ENCODE measurements around the gene PIP5K1B.

The PIP5K1B gene

DNA sequence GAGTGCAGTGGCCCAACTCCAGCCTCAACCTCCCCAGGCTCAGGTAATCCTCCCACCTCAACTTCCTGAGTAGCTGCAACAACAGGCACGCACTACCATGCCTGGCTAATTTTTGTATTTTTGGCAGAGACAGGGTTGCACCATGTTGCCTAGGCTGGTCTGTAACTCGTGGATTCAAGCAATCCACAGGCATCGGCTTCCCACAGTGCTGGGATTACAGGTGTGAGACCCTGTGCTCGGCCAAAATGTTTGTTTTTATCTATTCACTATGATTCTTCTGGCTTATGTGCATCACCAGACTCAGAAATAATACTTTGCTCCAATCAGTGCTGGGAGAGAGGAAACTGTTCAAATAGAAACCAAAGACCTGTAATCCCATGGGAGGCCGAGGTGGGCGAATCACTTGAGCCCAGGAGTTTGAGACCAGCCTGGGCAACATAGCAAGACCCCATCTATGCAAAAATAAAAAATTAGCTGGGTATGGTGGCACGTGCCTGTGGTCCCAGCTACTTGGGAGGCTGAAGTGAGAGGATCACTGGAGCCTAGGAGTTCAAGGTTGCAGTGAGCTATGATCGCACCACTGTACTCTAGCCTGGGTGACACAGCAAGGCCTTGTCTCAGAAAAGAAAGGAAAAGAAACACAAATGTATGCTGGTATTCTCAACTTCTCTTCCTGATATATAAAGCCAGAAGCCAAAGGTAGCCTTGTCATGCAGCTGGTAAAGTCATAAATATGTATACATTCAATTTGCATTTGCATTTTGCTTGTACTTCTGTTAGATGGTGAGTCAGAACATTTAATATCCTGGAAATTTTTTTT, 4.5 kb downstream of the PIP5K1B start:
- no peak for DNase-seq

DNA sequence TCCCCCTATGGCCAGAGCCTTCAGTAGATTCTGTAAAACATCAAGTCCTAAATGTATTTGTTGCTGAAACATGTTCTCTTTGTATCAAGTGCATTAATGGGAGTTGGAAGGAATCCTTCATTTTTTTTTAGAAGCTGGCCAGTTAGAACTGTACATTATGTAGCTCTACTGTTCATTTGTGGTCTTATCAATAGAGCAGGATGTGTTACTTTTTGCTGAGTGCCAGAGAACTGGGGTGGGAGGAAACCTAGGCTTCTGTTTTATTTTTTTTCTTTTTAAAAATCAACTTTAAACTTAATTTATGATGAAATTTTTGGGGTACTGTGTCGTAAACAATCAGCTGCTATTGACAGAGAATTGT, 5.1 kb downstream of the PIP5K1B start:
- no peak for DNase-seq

DNA sequence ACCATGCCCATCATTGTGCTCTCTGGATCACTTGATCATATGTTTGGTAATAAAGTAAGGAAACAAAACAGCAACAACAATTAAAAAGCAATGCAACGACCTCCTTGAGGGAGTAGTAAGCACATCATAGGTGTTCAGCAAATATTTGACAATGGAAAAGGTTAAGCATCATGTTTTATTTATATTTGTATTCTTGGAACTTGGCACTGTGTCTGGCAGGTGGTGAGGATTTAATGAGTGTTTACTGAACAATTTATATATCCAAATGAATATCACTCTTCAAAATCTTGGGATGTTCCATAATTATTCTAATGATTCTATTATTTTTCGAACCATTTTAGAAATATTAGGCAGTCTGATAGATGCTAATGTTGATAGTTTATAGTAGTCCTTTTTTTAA, 6.2 kb downstream of the PIP5K1B start:
- DNase-seq: no peak

DNA sequence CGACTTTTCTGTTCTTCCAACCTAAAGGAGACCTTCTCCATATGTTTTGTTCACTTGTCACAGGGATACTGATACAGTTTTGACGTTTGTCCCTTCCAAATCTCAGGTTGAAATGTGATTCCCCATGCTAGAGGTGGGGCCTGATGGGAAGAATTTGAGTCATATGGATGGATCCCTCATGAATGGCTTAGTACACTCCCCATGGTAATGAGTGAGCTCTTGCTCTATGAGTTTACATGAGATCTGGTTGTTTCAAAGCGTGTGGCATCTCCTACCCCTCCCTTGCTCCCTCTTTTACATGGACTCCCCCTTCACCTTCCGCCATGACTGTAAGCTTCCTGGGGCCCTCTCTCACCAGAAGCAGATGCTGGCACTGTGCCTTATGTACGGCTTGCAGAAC, 6.9 kb downstream of the PIP5K1B start:
- DNase-seq: no peak

GRCh38 chr9:68714416-68715180, 9.6 kb downstream of the PIP5K1B start:
- DNase-seq: no peak

GRCh38 chr9:68715181-68715456, 10.1 kb downstream of the PIP5K1B start:
- DNase-seq: no peak

DNA sequence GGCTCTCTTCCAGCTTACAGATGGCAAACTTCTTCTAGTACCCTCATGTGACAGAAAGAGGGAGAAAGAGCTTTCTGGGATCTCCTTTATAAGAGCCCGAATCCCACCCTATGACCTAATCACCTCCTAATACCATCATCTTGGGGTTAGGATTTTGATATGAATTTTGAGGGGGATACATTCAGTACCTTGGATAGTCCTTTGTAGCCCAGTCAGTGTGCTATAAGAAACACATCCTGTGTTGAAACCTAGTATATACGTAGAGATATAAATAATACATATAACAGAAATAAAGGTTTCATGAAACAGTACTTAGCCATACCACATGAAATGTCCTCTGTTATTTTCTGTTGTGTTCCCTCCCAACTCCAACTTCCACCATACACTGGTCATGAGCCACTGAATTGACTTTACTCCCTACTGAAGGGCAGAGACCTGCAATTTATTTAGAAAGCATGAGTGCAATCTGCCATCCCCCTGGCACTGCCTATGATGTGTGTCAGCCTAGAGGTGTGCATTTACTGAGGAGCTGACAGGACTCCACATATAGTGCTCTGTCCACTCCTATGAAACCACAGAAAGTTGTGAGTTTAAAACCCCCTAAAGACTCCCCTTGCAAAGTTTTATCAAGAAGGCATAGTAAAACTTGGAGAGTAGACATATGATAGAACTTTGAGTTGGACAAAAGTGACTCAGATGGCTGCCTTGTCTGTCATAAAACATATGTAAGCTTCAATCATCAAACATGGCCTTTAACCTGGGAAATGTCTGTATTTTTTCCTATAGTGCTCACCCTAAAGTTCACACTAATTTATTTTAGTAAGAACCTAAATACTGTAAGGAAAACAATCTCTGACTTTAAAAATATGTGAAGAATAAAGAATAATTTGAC, 12.8 kb downstream of the PIP5K1B start:
- DNase-seq: no peak

GRCh38 chr9:68719847-68720246, 14.8 kb downstream of the PIP5K1B start:
- DNase-seq: no peak

- DNase-seq: no peak
Observed at GRCh38 chr9:68720656-68721313, 15.7 kb downstream of the PIP5K1B start.

GRCh38 chr9:68721666-68722330, 16.8 kb downstream of the PIP5K1B start:
- DNase-seq: no peak

DNA sequence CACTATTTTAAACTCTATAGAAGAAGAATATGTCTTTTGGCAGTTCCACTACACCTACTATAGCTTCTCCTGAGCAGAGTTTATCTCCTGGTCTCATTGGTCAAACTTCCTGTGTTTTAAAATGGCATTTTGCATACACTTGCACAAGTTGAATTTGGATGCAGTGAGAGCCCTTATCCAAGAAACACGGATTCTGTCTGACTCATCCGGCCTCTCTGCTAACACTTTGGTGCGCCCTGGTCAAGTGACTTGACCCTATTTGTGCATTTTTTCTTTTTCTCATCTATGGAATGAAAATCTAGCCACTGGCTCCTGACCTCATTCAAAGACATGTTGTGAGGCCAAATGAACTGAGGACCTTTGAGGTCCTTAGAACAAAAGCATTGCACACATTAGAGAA, 20.0 kb downstream of the PIP5K1B start:
- no peak for DNase-seq

DNA sequence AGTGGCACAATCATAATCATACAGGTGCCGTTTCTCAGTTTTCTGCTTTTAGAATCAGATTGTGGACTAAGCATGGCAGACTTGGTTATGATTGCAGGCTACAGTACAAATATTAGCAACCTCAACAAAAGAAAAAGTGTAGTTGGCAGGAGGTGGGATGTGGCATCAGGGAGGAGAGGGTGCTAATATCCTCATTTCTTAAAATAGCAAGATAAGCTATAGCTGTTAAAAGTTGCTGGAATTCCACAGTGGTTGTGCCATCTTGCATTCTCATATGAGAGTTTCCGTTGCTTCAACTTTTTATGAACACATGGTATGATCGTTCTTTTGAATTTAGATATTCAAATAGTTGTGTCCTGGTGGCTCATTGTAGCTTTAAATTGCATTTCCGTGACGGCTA, 21.4 kb downstream of the PIP5K1B start:
- no peak for DNase-seq

- no peak for DNase-seq
Observed at GRCh38 chr9:68727636-68728035, 22.6 kb downstream of the PIP5K1B start.

DNA sequence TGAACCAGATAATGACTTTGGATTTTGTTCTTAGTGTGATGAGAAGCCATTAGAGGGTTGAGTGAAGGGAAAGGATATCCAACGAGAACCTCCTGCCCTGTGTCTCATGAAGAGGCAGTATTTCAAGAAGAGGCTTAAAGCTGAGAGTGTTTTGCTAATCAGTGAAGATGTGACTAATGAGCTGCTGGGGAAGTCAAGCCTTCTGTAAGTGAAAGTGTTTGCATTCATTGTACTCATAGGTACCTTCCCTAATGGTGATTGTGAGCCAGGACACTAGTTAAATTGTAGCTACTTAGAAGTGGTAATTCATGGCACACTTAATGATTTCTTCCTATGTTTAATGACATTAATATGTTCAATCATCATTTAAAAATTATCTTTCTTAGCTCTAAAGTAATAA, 23.7 kb downstream of the PIP5K1B start:
- DNase-seq: no peak

GRCh38 chr9:68730570-68731235, 25.7 kb downstream of the PIP5K1B start:
- no peak for DNase-seq

DNA sequence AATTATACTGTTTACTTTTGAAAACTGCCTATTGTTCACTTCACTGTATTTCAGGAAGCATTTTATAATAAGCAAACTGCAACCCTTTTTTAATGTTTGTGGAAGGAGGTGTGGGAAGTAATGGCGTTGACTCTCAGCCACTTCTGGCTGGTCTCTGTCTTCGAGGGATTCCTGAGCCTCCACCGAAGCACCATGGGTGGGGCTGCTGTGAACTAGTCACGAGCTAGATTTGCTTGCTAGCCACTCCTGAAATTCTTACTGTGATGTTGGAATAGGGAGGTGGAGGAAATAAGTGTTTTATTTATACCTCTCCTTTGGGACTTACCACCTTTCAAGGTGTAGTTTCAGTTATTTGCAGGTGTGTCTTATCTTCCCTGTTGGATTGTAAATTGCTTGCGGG, 26.8 kb downstream of the PIP5K1B start:
- DNase-seq: no peak

- DNase-seq: no peak
Observed at GRCh38 chr9:68732405-68733020, 27.5 kb downstream of the PIP5K1B start.

- DNase-seq: no peak
Observed at GRCh38 chr9:68733021-68733405, 28.0 kb downstream of the PIP5K1B start.

DNA sequence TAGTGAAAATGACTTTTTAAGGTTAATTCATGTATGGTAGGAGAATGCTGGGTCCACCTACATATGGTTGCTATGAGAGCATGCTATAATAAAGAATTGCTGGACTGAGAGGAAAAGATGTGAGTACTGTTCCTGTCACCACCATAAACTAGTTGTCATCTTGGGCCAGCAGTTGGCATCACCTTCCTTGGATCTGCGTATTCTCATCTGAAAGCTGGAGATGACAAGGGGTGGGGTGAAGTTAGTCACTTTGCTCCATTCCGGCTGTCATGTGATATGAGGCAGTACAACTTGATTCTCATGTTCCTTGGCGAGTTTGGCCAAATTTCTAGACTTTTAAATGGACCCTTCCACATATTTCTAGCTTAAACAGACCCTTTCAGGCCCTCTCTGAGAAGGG, 33.3 kb downstream of the PIP5K1B start:
- DNase-seq: no peak

GRCh38 chr9:68739621-68740174, 34.7 kb downstream of the PIP5K1B start:
- DNase-seq: no peak

DNA sequence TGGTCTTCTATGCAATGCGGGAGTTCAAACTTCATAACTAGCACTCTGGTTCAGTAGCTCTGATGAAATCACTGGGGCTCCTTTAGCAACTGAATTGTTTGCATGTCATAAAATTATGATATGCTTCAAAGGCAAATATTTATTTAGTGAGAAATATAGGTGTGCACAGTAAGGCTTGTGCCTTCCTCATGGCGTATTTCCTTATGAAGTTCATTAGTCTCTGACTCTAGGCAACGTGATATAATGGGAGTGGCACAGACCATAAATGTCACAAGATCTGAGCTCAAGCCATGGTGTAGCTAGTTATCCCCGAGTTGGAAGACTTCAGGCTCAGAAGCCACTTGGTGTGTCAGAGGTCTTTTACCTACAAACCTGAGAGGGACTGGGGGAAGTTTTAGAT, 35.5 kb downstream of the PIP5K1B start:
- no peak for DNase-seq
